Measurements from ENCODE around the gene FOXP4.

FOXP4 gene

DNA sequence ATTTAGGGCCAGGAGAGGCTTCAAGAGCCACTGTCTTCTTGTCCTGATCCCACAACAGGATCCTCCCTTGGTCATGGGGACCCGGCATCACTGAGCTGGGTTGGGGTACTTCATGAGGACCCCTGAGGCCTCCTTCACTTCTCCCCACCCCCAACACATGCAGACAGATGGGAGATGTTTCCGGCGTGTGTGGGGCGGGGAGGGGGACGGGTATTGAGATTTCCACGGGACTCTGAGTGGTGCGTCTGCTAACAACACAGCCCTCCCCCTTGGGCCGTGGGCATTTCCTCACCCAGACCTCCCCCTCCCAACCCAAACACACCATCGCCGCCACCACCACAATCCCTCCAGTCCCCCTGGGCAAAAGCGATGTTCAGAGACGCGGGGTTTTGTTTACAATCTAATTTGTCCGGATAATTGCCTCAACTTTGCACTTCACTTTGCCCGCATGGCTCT lies 906 bp upstream of the FOXP4 start:
- TF ChIP-seq, protein P1, sequence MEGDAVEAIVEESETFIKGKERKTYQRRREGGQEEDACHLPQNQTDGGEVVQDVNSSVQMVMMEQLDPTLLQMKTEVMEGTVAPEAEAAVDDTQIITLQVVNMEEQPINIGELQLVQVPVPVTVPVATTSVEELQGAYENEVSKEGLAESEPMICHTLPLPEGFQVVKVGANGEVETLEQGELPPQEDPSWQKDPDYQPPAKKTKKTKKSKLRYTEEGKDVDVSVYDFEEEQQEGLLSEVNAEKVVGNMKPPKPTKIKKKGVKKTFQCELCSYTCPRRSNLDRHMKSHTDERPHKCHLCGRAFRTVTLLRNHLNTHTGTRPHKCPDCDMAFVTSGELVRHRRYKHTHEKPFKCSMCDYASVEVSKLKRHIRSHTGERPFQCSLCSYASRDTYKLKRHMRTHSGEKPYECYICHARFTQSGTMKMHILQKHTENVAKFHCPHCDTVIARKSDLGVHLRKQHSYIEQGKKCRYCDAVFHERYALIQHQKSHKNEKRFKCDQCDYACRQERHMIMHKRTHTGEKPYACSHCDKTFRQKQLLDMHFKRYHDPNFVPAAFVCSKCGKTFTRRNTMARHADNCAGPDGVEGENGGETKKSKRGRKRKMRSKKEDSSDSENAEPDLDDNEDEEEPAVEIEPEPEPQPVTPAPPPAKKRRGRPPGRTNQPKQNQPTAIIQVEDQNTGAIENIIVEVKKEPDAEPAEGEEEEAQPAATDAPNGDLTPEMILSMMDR (IDR thresholded peaks at IDR 0.05; ENCODE audit: control extremely low read depth, extremely low read depth, low read depth, missing control alignments): no peak
- no peak for DNase-seq (ENCODE audit: extremely low spot score)
- POLR2A ChIA-PET: no interaction called here
- CTCF ChIA-PET: interaction anchor here (1.9 kb wide), 1 partner anchor 10 kb away, joined by 7 read pairs; no protein-coding TSS in a partner anchor

DNA sequence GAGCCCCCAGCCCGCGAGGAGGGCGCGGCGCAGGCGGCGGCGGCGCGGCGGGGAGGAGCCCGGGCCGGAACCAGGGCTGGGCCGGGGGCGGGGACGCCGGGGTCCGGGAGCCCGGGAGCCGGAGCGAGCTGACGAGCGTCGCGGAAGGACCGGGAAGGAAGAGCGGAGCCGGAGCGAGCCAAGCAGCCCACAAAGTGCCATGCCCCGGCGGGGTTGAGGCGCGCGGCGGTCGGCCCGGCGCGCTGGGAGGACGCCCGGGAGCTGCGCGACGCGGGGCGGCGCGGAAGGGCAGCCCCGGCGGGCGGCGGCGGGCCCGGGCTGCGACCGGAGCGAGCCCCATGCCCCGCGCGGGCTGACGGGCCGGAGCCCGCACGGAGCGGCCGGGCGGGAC lies 289 bp downstream of the FOXP4 start:
- POLR2A ChIA-PET: no interaction called here
- CTCF ChIA-PET: interaction anchor here (0.6 to 1.5 kb wide), 2 partner anchors 13 to 123 kb away, joined by 3 read pairs; no protein-coding TSS in a partner anchor
- no peak for DNase-seq (ENCODE audit: extremely low spot score)
- TF ChIP-seq, protein P1 (IDR thresholded peaks at IDR 0.05; ENCODE audit: control extremely low read depth, extremely low read depth, low read depth, missing control alignments): no peak

DNA sequence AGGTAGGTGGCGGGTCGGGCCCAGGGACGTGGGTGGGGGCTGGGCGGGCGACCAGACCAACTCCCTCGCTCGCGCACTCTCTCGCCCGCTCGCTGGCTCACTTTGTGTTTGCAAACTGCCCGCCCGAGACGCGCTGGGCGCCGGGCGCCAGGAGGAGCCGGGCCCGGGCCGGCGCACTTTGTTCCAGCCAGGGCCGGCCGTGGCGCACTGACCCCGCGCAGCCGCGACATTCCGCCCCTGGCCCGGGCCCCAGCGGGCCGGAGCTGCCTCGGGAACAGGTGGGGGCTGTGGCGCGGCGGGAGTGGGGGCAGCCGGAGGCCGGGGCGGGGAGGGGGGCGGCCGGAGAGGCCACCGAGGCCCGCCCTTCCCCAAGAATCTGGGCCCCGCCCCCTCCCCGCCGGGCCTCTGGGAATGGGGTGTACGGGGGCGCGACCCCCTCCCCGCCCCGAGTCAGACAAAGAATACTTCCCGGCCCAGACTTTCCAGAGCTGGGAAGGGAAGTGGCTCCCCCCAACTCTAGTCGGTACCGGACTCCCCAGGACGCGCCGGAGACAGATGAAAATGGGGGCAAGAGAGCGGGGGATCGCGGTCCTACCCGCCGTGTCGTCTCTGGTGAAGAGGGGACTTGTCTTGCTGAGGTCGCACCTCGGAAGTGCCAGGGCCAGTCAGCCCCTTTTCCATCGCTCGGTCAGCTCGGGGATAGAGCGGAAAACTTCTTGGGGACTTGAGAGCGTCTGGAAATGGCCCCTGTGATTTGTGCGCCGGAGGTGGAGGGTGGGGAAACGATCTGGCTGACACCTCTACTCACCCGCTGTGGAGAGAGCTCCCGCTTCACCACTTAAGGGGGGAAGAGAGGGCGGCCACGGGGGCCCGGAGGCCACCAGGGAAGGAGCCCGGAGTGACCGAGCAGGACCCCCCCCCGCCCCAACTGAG lies 951 bp downstream of the FOXP4 start:
- POLR2A ChIA-PET: interaction anchor here (0.7 kb wide), 1 partner anchor 365 kb away, joined by 4 read pairs; no protein-coding TSS in a partner anchor
- peak; percentile 48 for DNase-seq (ENCODE audit: extremely low spot score)
- CTCF ChIA-PET: interaction anchor here (0.6 to 1.5 kb wide), 3 partner anchors 14 to 124 kb away, joined by 3 to 4 read pairs (median 3); no protein-coding TSS in a partner anchor
- TF ChIP-seq, protein P1 (IDR thresholded peaks at IDR 0.05; ENCODE audit: control extremely low read depth, extremely low read depth, low read depth, missing control alignments): no peak

DNA sequence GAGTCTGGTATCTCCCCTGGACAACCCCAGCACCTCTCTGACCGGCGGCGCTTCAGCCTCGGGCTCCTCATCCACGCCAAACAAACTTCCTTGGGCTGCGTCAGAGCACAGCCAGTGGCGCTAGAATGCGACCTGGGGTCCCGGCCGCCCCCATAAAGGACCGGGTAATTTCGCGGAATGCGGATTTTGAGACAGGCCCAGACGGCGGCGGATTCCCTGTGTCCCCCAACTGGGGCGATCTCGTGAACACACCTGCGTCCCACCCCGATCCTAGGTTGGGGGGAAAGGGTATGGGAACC lies 1.6 kb downstream of the FOXP4 start:
- ChIA-PET CTCF (interaction anchor here (0.9 to 1.5 kb wide), 5 partner anchors 15 to 396 kb away, joined by 3 to 4 read pairs (median 3); no protein-coding TSS in a partner anchor), POLR2A (interaction anchor here (0.7 kb wide), 1 partner anchor 364 kb away, joined by 4 read pairs; no protein-coding TSS in a partner anchor)
- TF ChIP-seq, protein P1 (IDR thresholded peaks at IDR 0.05; ENCODE audit: control extremely low read depth, extremely low read depth, low read depth, missing control alignments): no peak
- no peak for DNase-seq (ENCODE audit: extremely low spot score)

DNA sequence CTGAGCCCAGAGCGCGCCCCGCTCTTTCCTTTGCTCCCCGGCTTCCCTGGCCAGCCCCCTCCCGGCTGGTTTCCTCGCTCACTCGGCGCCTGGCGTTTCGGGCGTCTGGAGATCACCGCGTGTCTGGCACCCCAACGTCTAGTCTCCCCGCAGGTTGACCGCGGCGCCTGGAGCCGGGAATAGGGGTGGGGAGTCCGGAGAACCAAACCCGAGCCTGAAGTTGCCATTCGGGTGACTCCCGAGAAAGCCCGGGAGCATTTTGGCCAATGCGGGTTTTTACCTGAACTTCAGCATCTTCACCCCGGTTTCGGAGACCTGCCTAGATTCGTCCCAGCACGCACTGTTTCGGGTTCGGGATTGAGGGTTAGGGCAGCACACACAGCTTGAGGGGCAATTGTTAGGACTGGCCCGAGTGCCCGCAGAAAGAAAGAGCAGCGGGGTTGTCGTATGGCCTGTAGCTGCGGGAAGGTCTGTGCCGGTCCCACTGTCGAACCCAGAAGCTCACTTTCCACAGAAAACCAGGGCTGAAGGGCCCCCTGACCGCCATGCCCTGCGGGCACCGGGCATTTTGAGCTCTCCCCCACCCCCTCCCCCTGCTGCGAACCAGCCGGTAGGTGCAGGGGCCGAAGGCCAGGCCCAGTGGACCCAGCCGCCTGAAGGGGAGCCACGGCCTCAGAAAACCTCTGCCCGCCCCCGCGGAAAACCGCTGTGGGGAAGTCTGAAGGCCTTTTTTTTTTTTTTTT lies 2.1 kb downstream of the FOXP4 start:
- TF ChIP-seq, protein P1 (IDR thresholded peaks at IDR 0.05; ENCODE audit: control extremely low read depth, extremely low read depth, low read depth, missing control alignments): peak; percentile 10

More for the DNA sequence above, 2.1 kb downstream of the FOXP4 start:
- ChIA-PET CTCF (interaction anchor here (0.9 to 1.5 kb wide), 7 partner anchors 16 to 396 kb away, joined by 3 to 4 read pairs (median 3); no protein-coding TSS in a partner anchor), POLR2A (interaction anchor here (0.5 to 0.7 kb wide), 2 partner anchors 78 to 363 kb away, joined by 3 to 4 read pairs; no protein-coding TSS in a partner anchor)
- DNase-seq (ENCODE audit: extremely low spot score): peak; percentile 70
